K562 (cell line): ENCODE results near the gene ZER1. TPM values are rescaled to one million over a fixed set of nuclear protein-coding genes. Genes with fewer than 3 reads are reported as not detected.

ENCODE experiments used
- CTCFL ChIP-seq: IDR thresholded peaks from 2 replicates; pipeline ENCODE4 v1.6.1; 2011; ENCODE audit warnings: borderline replicate concordance, low read depth, mild to moderate bottlenecking, moderate library complexity, low read length; ENCODE audit not compliant: insufficient read depth, poor library complexity, severe bottlenecking
- CXXC5 ChIP-seq: fragments of 250-450 bp; sonication (Bioruptor Pico); IDR thresholded peaks from 2 replicates; pipeline ENCODE4 v1.8.0; 2022; ENCODE audit warnings: inconsistent platforms, mild to moderate bottlenecking, moderate library complexity
- ELF4 ChIP-seq: fragments of 450-650 bp; formaldehyde crosslinking; IDR thresholded peaks from 2 replicates; pipeline ENCODE4 v1.4.0; 2022; ENCODE audit warnings: missing genetic modification characterization
- ETS1 ChIP-seq: conservative IDR thresholded peaks from 2 replicates; pipeline ENCODE4 v1.6.1; 2011; ENCODE audit warnings: low read depth, mild to moderate bottlenecking, low read length; ENCODE audit not compliant: control insufficient read depth
- FOXJ3 ChIP-seq: sonication (generic); formaldehyde crosslinking; IDR thresholded peaks from 2 replicates; pipeline ENCODE4 v1.4.0; 2020; ENCODE audit warnings: mild to moderate bottlenecking, missing genetic modification reagents
- MCM2 ChIP-seq: fragments of 450-650 bp; IDR thresholded peaks from 2 replicates; pipeline ENCODE4 v1.6.1; 2017; ENCODE audit warnings: low read depth, mild to moderate bottlenecking
- MLLT1 ChIP-seq, 2 experiments: fragments of 450-650 bp; IDR thresholded peaks; 2 replicates each; pipeline ENCODE4 v1.6.1; 2016
- NR1H2 ChIP-seq: sonication (generic); formaldehyde crosslinking; IDR thresholded peaks from 2 replicates; pipeline ENCODE4 v1.4.0; 2020; ENCODE audit warnings: mild to moderate bottlenecking, missing genetic modification reagents
- PHF20 ChIP-seq: fragments of 450-650 bp; IDR thresholded peaks from 2 replicates; pipeline ENCODE4 v1.6.1; 2018; ENCODE audit not compliant: partially characterized antibody
- SAP30 ChIP-seq: fragments of 200-600 bp; sonication (generic); IDR thresholded peaks from 2 replicates; pipeline ENCODE4 v1.6.1; 2012; ENCODE audit warnings: borderline replicate concordance, low read depth, mild to moderate bottlenecking, moderate library complexity, low read length, control low read depth, inconsistent platforms; ENCODE audit not compliant: insufficient read depth, poor library complexity, severe bottlenecking
- TCF7L2 ChIP-seq: fragments of 150-350 bp; IDR thresholded peaks from 2 replicates; pipeline ENCODE4 v1.6.1; 2016; ENCODE audit warnings: low read depth, mild to moderate bottlenecking, low read length, moderate library complexity
- TCFL5 ChIP-seq: fragments of 250-450 bp; sonication (Bioruptor Pico); conservative IDR thresholded peaks from 2 replicates; pipeline ENCODE4 v1.6.1; 2021; ENCODE audit warnings: mild to moderate bottlenecking, moderate library complexity, matching md5 sums
- USF1 ChIP-seq: sonication (generic); formaldehyde crosslinking; IDR thresholded peaks from 2 replicates; pipeline ENCODE4 v1.9.0; 2022; ENCODE audit warnings: mild to moderate bottlenecking, missing genetic modification reagents
- ZBTB33 ChIP-seq: sonication (generic); formaldehyde crosslinking; IDR thresholded peaks from 2 replicates; pipeline ENCODE4 v1.8.1; 2023; ENCODE audit warnings: mild to moderate bottlenecking, missing genetic modification reagents
- polyA plus RNA-seq, 8 experiments: library from polyadenylated mRNA; depleted of rRNA in 4 of 8; stranded (reverse) in 5 of 8; unstranded in 3 of 8; fragments of >200 nt; fragmentation: Nextera tagmentation in 2 of 8; fragmentation: Illumina TruSeq in 1 of 8; extraction: Ambion mirVana in 2 of 8; extraction: Trizol in 1 of 8; gene quantifications; 2 replicates each; pipeline versions ENCODE4 v1.2.1 to v1.2.3, GENCODE V29; 2011 to 2014; ENCODE audit warnings: inconsistent platforms in 1 of 8, missing spikeins in 1 of 8
- total RNA-seq, 7 experiments: library from RNA; depleted of rRNA in 6 of 7; stranded (reverse); fragments of >200 nt in 6 of 7; fragmentation: Illumina TruSeq in 2 of 7; extraction: Trizol in 2 of 7; gene quantifications; 2 replicates each; pipeline versions ENCODE4 v1.2.1 to v1.2.3, GENCODE V29; 2011 to 2021; ENCODE audit warnings: low replicate concordance in 1 of 7
- TF ChIP-seq, protein P1 (sequence below): sonication (generic); formaldehyde crosslinking; IDR thresholded peaks from 2 replicates; pipeline ENCODE4 v1.8.0; 2022; ENCODE audit warnings: mild to moderate bottlenecking, missing genetic modification reagents

The ZER1 gene
- total and polyA plus RNA-seq, 9 of the 15 experiments (the other 6 are each of a cell fraction or from before 2014, with no cell fraction given), result 0.07 to 10.7 (median 6.2) TPM

GRCh38 chr9:128702445-128702948, 69.2 kb downstream of the ZER1 start, which contains the start of gene PKN3 (continued):
- TF ChIP-seq MLLT1 (IDR thresholded peaks at IDR 0.05) (no peak), TCFL5 (CRISPR knock-in tag) (no peak), USF1 (CRISPR knock-in tag) (0 out of 2 replicates have a peak, but pooled peaks have one; percentile 19), FOXJ3 (CRISPR knock-in tag) (no peak), TCF7L2 (no peak), ETS1 (no peak; the same call in 1 of the 2 replicates), SAP30 (peak; percentile 45), CXXC5 (CRISPR knock-in tag) (peak; percentile 78), CTCFL (peak; percentile 80), MCM2 (no peak), ELF4 (CRISPR knock-in tag) (no peak), ZBTB33 (CRISPR knock-in tag) (peak; percentile 63; the same call in 1 of the 2 replicates), PHF20 (no peak), NR1H2 (CRISPR knock-in tag) (no peak)
- TF ChIP-seq, protein P1, sequence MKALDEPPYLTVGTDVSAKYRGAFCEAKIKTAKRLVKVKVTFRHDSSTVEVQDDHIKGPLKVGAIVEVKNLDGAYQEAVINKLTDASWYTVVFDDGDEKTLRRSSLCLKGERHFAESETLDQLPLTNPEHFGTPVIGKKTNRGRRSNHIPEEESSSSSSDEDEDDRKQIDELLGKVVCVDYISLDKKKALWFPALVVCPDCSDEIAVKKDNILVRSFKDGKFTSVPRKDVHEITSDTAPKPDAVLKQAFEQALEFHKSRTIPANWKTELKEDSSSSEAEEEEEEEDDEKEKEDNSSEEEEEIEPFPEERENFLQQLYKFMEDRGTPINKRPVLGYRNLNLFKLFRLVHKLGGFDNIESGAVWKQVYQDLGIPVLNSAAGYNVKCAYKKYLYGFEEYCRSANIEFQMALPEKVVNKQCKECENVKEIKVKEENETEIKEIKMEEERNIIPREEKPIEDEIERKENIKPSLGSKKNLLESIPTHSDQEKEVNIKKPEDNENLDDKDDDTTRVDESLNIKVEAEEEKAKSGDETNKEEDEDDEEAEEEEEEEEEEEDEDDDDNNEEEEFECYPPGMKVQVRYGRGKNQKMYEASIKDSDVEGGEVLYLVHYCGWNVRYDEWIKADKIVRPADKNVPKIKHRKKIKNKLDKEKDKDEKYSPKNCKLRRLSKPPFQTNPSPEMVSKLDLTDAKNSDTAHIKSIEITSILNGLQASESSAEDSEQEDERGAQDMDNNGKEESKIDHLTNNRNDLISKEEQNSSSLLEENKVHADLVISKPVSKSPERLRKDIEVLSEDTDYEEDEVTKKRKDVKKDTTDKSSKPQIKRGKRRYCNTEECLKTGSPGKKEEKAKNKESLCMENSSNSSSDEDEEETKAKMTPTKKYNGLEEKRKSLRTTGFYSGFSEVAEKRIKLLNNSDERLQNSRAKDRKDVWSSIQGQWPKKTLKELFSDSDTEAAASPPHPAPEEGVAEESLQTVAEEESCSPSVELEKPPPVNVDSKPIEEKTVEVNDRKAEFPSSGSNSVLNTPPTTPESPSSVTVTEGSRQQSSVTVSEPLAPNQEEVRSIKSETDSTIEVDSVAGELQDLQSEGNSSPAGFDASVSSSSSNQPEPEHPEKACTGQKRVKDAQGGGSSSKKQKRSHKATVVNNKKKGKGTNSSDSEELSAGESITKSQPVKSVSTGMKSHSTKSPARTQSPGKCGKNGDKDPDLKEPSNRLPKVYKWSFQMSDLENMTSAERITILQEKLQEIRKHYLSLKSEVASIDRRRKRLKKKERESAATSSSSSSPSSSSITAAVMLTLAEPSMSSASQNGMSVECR (CRISPR knock-in tag), result peak; percentile 89
